Tibial artery (tissue), 4 donors: ENCODE data around the gene ALCAM.

Source experiments
- DNase-seq, 2 donors: peaks; one replicate each; pipeline ENCODE4 v3.0.0-alpha.2; 2019
- H3K27ac ChIP-seq, 2 donors: fragments of 200-600 bp; sonication (generic) in 1 of 2; 1 replicate in 1 of 2; 2 replicates in 1 of 2; pipeline ENCODE4 v1.5.1; 2018 to 2019; ENCODE audit warnings: mild to moderate bottlenecking in 1 of 2
- H3K27me3 ChIP-seq, 2 donors: fragments of 200-600 bp; sonication (generic) in 1 of 2; one replicate each; pipeline versions ENCODE4 v1.5.1 to v1.6.0; 2016 to 2019
- H3K36me3 ChIP-seq, 3 donors: fragments of 200-600 bp; sonication (generic) in 2 of 3; one replicate each; pipeline ENCODE4 v1.5.1; 2016 to 2019; ENCODE audit warnings: mild to moderate bottlenecking in 2 of 3
- H3K4me1 ChIP-seq, 4 donors: fragments of 200-600 bp; sonication (generic) in 2 of 4; 1 replicate in 3 of 4; 2 replicates in 1 of 4; pipeline ENCODE4 v1.5.1; 2016 to 2019
- H3K4me3 ChIP-seq, 2 donors: fragments of 200-600 bp; sonication (generic) in 1 of 2; 1 replicate in 1 of 2; 2 replicates in 1 of 2; pipeline ENCODE4 v1.5.1; 2018 to 2019; ENCODE audit warnings: mild to moderate bottlenecking in 2 of 2
- H3K9me3 ChIP-seq, 3 donors: fragments of 200-600 bp; sonication (generic) in 1 of 3; one replicate each; pipeline ENCODE4 v1.5.1; 2016 to 2019
- CTCF ChIP-seq, 2 experiments: fragments of 200-600 bp in 1 of 2; fragments of 450-650 bp in 1 of 2; IDR thresholded peaks; one replicate each; pipeline ENCODE4 v1.5.1; 2017 to 2019; ENCODE audit warnings: antibody characterized with exemption in 2 of 2, mild to moderate bottlenecking in 1 of 2, moderate library complexity in 1 of 2
- intact Hi-C: fragments of 100-400 bp; cut with DNase I; formaldehyde crosslinking; loops from one replicate; pipeline ENCODE4 v1.15.0; 2023; ENCODE audit warnings: low total_unique reads

ALCAM gene

DNA sequence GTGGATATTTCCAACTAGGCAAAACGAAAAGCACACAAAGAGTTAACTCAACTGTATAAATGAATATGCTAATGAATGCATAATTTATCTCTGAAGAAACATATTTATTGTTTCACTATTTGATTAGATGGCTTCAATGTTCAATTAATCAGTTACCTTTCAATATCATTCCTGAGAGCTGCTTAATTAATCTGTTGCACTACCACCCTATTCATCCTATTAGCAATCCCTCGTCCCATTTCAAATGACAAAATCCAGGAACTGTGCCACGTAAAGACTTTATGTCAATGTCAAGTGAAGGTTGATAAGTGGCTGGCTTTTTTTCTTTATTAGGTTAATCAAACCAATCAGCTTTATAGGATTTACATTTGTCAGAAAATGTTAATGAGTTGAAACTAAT lies 82.7 kb downstream of the ALCAM start:
- intact Hi-C loops, result no loop called here
- no peaks in the 10 kb centered on the region for H3K36me3 ChIP-seq
- no peak for TF ChIP-seq CTCF (IDR thresholded peaks at IDR 0.05)
- H3K9me3 ChIP-seq, result no peaks in the 10 kb centered on the region
- H3K27me3 ChIP-seq, result no peaks in the 10 kb centered on the region
- H3K4me1 ChIP-seq, result no peaks in the 10 kb centered on the region
- no peak overlapping the region for H3K27ac ChIP-seq
- DNase-seq, result no peak
- H3K4me3 ChIP-seq, result no peak overlapping the region

DNA sequence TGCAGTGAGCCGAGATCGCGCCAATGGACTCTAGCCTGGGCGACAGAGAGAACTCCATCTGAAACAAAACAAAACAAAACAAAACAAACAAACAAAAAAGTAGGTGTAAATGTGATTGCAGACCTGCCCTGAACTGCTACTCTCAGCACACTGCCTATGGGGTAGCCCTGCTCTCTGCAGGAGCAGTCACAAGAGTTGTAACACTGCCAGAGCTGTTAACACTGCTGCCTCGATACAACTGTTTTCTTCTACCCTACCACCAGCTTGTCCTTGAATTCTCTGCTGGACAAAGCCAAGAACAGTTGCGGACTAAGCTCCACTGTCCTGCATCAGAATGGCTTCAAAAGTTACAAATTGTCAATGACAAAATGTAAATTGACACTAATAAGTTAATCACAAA lies 89.3 kb downstream of the ALCAM start:
- no peak for DNase-seq
- no peak for TF ChIP-seq CTCF (IDR thresholded peaks at IDR 0.05)
- intact Hi-C loops, result no loop called here

DNA sequence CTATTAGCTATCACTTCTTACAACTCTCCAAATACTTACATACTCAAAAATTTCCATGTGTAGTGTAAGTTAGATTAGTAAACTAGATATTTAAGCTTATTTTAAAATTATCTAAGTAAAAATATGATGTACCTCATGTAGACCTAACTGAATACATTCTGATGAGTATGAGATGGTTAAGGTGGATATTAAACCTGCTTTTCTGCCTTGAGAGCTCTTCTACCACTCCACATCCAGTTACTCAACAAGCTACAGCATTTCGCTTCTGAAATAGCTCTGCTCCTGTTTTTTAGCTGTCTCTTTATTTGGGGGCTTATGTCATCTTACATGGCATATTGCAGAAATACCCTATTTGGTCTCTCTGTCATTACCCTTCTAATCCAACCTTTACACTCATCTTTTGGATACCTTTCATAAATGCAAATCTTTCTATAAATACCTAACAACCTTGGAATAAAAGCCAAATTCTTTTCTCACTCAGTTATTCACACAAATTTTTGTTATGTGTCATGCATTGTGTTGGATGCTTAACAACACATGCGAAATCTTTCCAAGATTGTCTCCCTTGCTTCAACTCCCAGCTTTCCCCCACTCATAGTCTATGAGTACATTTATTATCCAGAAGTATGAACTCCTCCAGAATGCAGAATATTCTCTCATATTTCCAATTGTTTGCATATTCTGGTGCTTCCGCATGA lies 92.0 kb downstream of the ALCAM start:
- H3K36me3 ChIP-seq, result no peaks in the 10 kb centered on the region
- DNase-seq, result no peak
- no peak overlapping the region for H3K4me3 ChIP-seq

More for the DNA sequence above, 89.3 kb downstream of the ALCAM start:
- Histone ChIP-seq H3K9me3 (no peaks in the 10 kb centered on the region), H3K4me3 (no peak overlapping the region), H3K36me3 (no peaks in the 10 kb centered on the region), H3K27ac (no peak overlapping the region), H3K4me1 (peaks cover 0 to 15% (median 0%) of the 10 kb centered on the region in 4 donors), H3K27me3 (no peaks in the 10 kb centered on the region)

DNA sequence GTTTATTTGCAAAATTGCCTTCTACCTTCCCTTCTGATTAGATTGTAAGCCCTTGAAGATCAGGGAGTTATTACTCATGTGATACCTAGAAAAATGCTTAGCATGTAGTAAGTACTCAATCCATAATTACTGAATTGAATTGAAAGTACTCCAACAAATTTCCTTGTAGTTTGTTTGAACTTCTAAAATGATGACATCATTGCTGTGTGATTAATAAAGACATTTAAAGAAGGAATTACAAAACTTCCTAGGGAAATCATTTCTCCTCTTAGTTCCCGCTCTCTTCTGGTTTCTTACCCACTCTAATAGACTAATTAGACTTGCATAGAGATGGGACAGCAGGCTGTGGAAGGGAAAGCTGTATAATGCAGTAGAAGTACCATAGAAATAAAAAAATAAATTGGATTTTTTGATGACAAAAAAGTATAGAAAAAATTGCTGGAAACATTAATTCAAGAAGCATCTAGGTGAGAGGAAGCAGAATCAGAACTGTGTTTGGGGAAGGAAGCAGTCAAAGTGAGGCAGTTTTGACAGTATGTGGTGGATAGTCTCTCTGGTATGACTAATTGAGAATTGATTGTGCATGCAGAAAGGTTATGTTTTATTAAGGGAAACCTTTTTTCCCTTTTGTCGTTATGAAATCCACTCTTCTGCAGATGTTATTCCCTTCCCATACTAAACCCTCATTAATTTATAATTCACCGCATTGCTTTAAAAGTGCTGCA lies 93.0 kb downstream of the ALCAM start:
- no peak for DNase-seq
- no peak for TF ChIP-seq CTCF (IDR thresholded peaks at IDR 0.05)
- Histone ChIP-seq H3K27ac (no peak overlapping the region), H3K4me1 (peaks cover 0 to 15% (median 0%) of the 10 kb centered on the region in 4 donors), H3K36me3 (no peaks in the 10 kb centered on the region), H3K27me3 (no peaks in the 10 kb centered on the region), H3K9me3 (no peaks in the 10 kb centered on the region), H3K4me3 (no peak overlapping the region)
- intact Hi-C loops, result no loop called here

More for the DNA sequence above, 92.0 kb downstream of the ALCAM start:
- no peaks in the 10 kb centered on the region for H3K9me3 ChIP-seq
- TF ChIP-seq CTCF (IDR thresholded peaks at IDR 0.05), result no peak
- no peaks in the 10 kb centered on the region for H3K27me3 ChIP-seq
- H3K27ac ChIP-seq, result no peak overlapping the region
- peaks cover 0 to 15% (median 0%) of the 10 kb centered on the region in 4 donors for H3K4me1 ChIP-seq
- intact Hi-C loops, result no loop called here

DNA sequence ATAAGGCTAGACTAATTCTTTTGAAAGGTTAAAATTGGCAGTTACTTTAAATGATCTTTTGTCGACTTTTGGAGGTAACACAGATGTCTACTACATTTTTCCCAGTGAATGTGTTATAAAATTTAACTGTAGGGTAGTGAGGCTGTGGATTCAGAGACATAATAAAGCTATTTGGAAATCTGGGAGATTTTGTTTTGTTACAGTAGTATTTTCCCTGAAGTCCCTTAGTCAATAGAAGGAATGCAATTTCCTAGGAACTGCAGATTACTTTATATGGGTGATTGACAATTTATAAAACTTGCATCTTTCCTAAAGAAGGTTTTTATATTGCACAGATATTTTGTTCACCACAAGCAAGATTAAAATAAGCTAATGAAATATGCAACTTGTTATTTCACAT lies 96.9 kb downstream of the ALCAM start:
- Histone ChIP-seq H3K27me3 (no peaks in the 10 kb centered on the region), H3K4me3 (no peak overlapping the region), H3K27ac (no peak overlapping the region), H3K36me3 (no peaks in the 10 kb centered on the region), H3K9me3 (no peaks in the 10 kb centered on the region), H3K4me1 (peaks cover 0 to 11% (median 0%) of the 10 kb centered on the region in 4 donors)
- no peak for DNase-seq
- intact Hi-C loops, result no loop called here
- TF ChIP-seq CTCF (IDR thresholded peaks at IDR 0.05), result no peak
